HEK293 (cell line): Measurements from ENCODE around the gene NUP210.

Experiments
- MEIS1 ChIP-seq: sonication (generic); formaldehyde crosslinking; IDR thresholded peaks from 2 replicates; pipeline ENCODE4 v1.8.1; 2022; ENCODE audit warnings: missing genetic modification reagents, mild to moderate bottlenecking, borderline replicate concordance
- ZNF10 ChIP-seq: fragments of 450-650 bp; formaldehyde crosslinking; IDR thresholded peaks from 2 replicates; pipeline ENCODE4 v1.5.1; 2017; ENCODE audit warnings: missing biosample characterization, missing genetic modification characterization
- ZNF335 ChIP-seq: fragments of 450-650 bp; formaldehyde crosslinking; conservative IDR thresholded peaks from 2 replicates; pipeline ENCODE4 v1.5.1; 2016; ENCODE audit warnings: missing biosample characterization, missing genetic modification characterization
- ZNF391 ChIP-seq: fragments of 450-650 bp; formaldehyde crosslinking; IDR thresholded peaks from 2 replicates; pipeline ENCODE4 v1.5.1; 2016; ENCODE audit warnings: low read depth, missing biosample characterization, missing genetic modification characterization, borderline replicate concordance
- ZNF530 ChIP-seq: fragments of 450-650 bp; formaldehyde crosslinking; IDR thresholded peaks from 2 replicates; pipeline ENCODE4 v1.5.1; 2016; ENCODE audit warnings: low read depth, missing biosample characterization, missing genetic modification characterization
- TF ChIP-seq, protein P1 (sequence below): fragments of 450-650 bp; formaldehyde crosslinking; IDR thresholded peaks from 2 replicates; pipeline ENCODE4 v1.5.1; 2016; ENCODE audit warnings: missing biosample characterization, missing genetic modification characterization
- TF ChIP-seq, protein P2 (sequence below): fragments of 450-650 bp; formaldehyde crosslinking; optimal IDR thresholded peaks from 2 replicates; pipeline ENCODE3; 2016; ENCODE audit warnings: missing biosample characterization, mild to moderate bottlenecking, missing genetic modification characterization
- TF ChIP-seq, protein P3 (sequence below): sonication (generic); formaldehyde crosslinking; IDR thresholded peaks from 2 replicates; pipeline ENCODE4 v1.8.1; 2022; ENCODE audit warnings: mild to moderate bottlenecking, moderate library complexity, missing genetic modification reagents
- TF ChIP-seq, protein P4 (sequence below): fragments of 450-650 bp; formaldehyde crosslinking; IDR thresholded peaks from 2 replicates; pipeline ENCODE4 v1.5.1; 2016; ENCODE audit warnings: missing biosample characterization, missing genetic modification characterization

DNA sequence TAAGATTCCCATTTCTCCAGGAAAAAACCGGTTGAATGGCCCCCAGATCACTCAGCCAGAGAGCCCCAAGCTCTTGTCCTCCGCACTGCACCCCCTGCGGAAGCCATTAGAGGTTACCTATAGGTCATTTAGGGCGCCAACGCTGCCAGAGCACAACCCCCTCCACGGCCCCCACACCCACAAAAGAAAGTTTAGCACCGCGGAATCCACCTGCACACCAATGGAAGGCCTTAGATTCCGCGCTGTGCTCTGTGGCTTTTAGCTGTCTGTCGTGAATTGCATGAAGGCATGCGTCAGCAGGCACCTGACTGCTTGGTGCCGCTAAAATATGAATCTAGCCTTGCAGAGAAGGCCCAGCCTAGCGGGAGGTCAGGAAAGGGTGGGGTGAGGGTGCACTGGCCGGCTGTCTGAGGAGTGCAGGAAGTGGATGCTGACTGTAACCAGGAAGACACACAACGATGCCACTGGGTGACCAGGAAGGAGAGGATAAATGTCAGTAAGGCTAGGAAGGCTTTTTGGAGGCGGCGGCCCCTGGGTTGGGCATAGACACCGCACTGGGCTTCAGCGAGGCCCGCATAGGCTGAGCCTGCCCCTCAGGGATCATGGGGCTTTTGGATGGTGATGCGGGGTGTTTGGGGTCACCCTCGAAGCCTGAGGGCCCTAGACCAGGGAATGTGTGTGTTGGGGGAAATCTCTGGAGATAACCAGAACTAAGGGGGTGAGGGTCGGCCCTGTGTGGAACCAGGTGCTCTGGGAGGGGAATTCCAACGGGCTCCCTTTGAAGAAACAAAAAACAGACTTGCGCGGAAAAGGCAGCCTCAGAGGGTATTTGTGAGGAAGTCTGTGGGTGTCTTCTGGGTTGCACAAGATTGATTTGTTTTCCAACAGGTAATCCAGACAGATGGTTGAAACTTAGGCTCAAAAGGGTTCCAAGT lies 976 bp upstream of the NUP210 start:
- TF ChIP-seq, protein P1, sequence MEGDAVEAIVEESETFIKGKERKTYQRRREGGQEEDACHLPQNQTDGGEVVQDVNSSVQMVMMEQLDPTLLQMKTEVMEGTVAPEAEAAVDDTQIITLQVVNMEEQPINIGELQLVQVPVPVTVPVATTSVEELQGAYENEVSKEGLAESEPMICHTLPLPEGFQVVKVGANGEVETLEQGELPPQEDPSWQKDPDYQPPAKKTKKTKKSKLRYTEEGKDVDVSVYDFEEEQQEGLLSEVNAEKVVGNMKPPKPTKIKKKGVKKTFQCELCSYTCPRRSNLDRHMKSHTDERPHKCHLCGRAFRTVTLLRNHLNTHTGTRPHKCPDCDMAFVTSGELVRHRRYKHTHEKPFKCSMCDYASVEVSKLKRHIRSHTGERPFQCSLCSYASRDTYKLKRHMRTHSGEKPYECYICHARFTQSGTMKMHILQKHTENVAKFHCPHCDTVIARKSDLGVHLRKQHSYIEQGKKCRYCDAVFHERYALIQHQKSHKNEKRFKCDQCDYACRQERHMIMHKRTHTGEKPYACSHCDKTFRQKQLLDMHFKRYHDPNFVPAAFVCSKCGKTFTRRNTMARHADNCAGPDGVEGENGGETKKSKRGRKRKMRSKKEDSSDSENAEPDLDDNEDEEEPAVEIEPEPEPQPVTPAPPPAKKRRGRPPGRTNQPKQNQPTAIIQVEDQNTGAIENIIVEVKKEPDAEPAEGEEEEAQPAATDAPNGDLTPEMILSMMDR (tag by site-specific recombination) = no peak
- TF ChIP-seq, protein P2, sequence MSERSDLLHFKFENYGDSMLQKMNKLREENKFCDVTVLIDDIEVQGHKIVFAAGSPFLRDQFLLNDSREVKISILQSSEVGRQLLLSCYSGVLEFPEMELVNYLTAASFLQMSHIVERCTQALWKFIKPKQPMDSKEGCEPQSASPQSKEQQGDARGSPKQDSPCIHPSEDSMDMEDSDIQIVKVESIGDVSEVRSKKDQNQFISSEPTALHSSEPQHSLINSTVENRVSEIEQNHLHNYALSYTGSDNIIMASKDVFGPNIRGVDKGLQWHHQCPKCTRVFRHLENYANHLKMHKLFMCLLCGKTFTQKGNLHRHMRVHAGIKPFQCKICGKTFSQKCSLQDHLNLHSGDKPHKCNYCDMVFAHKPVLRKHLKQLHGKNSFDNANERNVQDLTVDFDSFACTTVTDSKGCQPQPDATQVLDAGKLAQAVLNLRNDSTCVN (tag by site-specific recombination) = no peak
- TF ChIP-seq ZNF10 (tag by site-specific recombination) (no peak), ZNF530 (tag by site-specific recombination) (no peak), MEIS1 (CRISPR knock-in tag) (no peak), ZNF335 (tag by site-specific recombination) (no peak), ZNF391 (tag by site-specific recombination) (no peak)
- TF ChIP-seq, protein P3, sequence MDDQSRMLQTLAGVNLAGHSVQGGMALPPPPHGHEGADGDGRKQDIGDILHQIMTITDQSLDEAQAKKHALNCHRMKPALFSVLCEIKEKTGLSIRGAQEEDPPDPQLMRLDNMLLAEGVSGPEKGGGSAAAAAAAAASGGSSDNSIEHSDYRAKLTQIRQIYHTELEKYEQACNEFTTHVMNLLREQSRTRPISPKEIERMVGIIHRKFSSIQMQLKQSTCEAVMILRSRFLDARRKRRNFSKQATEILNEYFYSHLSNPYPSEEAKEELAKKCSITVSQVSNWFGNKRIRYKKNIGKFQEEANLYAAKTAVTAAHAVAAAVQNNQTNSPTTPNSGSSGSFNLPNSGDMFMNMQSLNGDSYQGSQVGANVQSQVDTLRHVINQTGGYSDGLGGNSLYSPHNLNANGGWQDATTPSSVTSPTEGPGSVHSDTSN (CRISPR knock-in tag) = no peak
- TF ChIP-seq, protein P4, sequence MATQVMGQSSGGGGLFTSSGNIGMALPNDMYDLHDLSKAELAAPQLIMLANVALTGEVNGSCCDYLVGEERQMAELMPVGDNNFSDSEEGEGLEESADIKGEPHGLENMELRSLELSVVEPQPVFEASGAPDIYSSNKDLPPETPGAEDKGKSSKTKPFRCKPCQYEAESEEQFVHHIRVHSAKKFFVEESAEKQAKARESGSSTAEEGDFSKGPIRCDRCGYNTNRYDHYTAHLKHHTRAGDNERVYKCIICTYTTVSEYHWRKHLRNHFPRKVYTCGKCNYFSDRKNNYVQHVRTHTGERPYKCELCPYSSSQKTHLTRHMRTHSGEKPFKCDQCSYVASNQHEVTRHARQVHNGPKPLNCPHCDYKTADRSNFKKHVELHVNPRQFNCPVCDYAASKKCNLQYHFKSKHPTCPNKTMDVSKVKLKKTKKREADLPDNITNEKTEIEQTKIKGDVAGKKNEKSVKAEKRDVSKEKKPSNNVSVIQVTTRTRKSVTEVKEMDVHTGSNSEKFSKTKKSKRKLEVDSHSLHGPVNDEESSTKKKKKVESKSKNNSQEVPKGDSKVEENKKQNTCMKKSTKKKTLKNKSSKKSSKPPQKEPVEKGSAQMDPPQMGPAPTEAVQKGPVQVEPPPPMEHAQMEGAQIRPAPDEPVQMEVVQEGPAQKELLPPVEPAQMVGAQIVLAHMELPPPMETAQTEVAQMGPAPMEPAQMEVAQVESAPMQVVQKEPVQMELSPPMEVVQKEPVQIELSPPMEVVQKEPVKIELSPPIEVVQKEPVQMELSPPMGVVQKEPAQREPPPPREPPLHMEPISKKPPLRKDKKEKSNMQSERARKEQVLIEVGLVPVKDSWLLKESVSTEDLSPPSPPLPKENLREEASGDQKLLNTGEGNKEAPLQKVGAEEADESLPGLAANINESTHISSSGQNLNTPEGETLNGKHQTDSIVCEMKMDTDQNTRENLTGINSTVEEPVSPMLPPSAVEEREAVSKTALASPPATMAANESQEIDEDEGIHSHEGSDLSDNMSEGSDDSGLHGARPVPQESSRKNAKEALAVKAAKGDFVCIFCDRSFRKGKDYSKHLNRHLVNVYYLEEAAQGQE (tag by site-specific recombination) = no peak
